Ovary (tissue), 3 donors: ENCODE results near the gene PLXDC2.

Source experiments
- CTCF ChIP-seq, 3 donors: fragments of 450-650 bp in 2 of 3; fragments of 200-600 bp in 1 of 3; IDR thresholded peaks; one replicate each; pipeline versions ENCODE4 v1.5.1 to v1.8.0; 2016 to 2022; ENCODE audit warnings: antibody characterized with exemption in 3 of 3, mild to moderate bottlenecking in 1 of 3
- POLR2A ChIP-seq: fragments of 450-650 bp; IDR thresholded peaks from one replicate; pipeline ENCODE4 v1.6.1; 2017; ENCODE audit warnings: antibody characterized with exemption, mild to moderate bottlenecking, moderate library complexity
- donor health status: DM: no; HTN: no; CAD: no.

GRCh38 chr10:19970717-19971116, 154.5 kb downstream of the PLXDC2 start:
- TF ChIP-seq CTCF (IDR thresholded peaks at IDR 0.05) (no peak), POLR2A (no peak)
